HG03432 (cell line): ENCODE measurements around the gene TSPAN31.
A peak's percentile ranks its signal among the peaks of the same experiment; 100 is the strongest.

ENCODE experiments used
- ATAC-seq: cut with Tn5 transposase; IDR thresholded peaks from one replicate; pipeline ENCODE4 v1.9.1; 2021; ENCODE audit warnings: mild to moderate bottlenecking, moderate library complexity; ENCODE audit not compliant: unreplicated experiment

TSPAN31 gene

DNA sequence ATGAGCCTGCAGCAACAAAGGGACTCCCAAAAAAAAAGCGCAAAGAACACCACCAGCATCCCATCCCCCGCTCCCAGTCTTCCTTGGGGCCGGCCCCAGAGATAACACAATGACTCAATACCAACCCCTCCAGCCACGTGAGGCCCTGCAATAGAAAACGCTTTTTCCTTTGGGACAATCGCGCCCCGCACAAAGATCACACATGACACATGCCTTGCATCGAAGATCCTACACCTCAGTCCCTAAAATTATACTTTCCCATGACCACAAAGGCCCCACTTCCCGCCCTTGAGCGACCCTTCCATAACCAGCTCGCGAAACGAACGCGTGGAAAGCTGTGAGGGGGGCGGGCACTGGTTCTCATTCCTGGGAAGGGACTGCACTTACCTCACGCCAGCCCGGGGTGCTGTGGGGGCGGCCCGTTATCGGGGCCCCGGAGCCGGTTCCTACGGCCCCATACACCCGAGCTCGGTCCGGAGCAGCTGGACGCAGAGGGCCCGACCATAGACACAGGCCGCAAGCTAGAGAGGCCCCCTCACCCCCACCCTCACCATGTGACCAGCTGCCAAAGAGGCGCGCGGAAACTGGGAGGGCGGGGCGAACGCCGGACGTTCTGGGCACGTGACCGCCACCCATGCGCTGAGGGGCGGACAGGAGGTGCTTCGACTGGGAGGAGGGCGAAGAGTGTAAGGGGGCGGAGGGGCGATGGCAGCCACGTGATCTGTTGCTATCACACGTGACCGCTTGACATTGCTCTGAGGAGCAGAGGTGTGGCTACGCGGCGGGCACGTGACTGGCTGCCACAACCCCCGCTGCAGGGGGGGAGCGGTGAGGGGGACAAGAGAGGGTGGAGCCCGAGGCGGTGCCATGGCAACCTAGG lies 7.2 kb downstream of the TSPAN31 start, which contains the start of gene CDK4:
Gene CDK4, minus strand, starts transcription at position 523 of the 880 bp plus-strand sequence. CDS start 593 bp downstream, outside the sequence.
- peak; percentile 75 for ATAC-seq

DNA sequence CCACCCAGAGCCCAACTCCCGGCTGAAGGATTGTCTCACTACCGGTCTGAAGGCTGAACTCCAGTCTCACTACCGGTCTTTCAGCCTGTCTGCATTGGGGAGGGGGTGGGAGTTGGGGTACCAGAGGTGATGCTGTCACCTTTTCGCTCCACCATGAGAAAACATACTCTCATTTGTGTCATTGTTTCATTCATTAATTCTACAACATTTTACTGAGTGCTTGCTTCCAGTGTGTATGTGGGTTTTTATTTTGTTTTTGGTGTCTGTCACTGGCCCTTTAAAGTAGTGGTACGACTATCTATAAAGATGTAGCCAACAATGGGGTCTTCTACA lies 7.8 kb downstream of the TSPAN31 start:
- ATAC-seq = no peak

DNA sequence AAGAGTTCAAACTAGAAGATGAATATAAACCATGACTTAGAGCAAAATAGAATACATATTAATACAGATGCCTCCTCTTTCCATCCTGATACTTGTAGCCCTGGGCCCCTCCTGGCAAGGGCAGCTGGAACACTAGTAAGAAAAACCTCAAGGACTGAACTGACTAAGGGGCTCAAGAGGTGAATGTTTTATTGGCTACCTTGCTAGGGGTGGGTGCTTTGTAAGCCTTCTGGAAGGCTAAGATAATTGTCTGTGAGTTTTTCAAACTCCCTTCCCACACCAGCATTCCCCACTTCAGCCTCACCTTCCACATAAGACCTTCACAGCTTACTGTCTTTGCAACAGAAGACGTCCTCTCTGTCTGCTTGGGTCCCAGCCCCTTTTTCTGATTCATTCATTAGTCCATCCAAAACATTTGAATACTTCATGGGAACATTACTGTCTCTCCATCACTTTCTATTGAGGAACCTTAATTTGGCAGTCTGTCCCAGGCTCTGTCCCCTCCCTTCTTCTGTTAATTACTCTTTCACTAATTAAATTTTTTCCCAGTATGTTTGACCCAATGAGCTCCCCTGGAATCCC lies 9.0 kb downstream of the TSPAN31 start:
- ATAC-seq = no peak

DNA sequence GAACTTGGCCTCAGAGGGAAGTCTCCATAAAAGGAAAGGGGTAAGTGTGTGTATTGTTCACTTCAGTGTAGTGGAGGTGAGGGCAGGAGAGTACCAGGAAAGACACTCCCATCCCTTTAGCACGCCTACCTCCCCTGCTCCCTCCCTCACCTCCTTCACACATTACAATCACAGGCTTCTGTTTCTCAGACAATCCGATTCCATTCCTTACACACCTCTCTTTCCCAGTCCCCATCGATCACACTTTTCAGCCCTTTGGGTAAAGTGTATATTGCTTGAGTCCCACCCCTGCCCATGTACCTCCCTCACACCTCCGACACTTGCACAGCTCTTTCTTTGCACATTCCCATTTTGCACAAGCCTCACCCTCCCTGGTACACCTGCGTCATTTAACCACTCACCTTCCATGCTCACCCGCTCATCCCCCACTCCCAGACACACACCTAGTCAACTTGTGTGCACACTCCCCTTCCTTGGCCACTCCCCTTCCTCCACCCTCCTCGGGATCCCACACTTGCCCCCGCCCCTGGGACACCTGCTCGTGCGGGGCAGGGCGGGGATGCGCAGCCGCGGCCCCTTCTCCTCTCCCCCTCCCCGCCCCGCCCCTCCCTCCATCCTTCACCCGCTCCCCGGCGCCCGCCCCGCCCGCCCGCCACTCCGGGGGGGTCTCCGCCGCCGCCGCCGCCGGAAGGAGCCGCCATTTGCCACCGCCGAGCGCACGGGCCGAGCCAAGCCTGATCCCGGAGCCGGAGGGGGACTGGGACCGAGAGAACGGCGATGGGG lies 9.8 kb downstream of the TSPAN31 start, which contains the start of gene MARCHF9:
Gene MARCHF9, plus strand, starts transcription at position 693 of the 783 bp plus-strand sequence. CDS start 426 bp downstream, outside the sequence.
- ATAC-seq = peak; percentile 44

DNA sequence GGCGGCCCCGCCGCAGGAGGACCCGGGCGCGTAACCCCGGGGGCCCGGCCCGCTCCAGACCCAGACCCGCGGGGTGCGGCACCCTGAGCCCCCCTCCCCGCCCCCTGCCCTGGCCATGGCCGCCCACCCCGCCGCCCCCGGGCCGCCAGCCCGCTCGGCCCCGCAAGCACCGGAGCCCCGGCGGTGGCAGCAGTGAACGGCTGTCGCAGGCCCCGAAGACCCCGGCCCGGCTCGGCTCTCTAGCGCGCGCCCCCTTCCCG lies 10.3 kb downstream of the TSPAN31 start:
- ATAC-seq = no peak

DNA sequence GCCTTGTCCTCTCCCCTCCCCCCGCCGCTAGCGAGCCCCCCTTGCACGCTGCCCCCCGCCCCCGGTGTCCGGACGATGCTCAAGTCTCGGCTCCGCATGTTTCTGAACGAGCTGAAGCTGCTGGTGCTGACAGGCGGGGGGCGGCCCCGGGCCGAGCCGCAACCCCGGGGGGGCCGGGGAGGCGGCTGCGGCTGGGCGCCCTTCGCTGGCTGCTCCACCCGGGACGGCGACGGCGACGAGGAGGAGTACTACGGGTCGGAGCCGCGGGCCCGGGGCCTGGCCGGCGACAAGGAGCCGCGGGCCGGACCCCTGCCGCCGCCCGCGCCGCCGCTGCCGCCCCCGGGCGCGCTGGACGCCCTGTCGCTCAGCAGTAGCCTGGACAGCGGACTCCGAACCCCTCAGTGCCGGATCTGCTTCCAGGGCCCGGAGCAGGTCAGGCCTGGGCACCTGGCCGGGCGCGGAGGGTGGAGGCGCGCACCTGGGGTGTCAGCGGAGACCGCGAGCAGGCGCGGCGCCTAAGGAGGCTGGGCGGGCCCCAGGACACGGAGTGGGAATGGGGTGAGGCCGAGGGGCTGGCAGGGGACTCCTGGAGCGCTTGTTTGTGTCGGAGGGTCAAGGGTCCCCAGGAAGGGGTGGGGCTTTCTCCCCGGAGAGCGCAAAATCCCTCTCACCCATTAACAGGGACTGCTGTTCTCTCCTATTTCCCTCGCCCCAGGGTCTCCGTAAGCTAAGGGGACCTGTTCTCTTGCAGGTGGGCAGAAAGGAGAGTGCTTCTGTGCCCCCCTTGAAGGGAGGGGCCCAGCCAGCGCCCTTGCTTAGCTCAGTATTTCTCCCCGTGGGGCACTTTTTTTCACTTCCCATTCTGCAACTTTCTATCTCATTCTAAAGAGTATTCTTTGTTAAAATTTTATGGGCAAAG lies 10.9 kb downstream of the TSPAN31 start:
- no peak for ATAC-seq

DNA sequence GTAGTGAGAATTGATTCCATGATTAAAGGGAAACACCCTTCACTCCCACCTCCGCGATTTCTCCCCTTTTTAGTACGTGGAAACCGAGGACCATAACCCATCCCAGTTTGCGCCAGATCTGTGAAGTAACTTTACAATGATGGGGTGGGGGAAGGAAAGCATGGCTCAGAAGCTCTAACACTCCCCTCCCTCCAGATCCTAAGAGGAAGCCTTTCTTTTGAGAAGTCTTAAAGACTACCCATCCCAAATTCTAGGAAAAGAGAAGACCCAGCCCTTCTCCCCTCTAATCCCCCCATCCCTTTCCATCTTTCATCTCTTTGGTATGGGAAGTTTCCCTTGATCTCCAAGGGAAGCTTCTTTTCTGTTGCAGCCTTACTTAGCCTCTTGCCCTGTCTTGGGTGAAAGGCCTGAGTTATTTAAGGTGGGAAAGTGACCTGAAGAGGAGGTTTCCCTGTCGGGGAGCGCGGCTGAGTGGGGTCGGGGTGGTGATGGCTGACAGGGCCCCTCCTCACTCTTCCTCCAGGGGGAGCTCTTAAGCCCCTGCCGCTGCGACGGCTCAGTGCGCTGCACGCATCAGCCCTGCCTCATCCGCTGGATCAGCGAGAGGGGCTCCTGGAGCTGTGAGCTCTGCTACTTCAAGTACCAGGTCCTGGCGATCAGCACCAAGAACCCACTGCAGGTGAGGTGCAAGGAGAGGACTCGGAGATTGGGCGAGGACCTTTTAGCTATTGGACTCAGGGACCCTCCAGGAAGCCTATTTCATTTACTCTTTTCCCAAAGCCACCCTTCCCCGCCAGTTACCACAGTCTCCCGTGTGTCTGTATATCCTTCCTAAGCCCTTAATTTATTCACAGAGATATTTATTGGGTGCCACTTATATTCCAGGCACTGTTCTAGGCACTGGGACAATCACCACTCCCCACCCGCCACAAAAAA lies 11.8 kb downstream of the TSPAN31 start:
- ATAC-seq = peak; percentile 20

DNA sequence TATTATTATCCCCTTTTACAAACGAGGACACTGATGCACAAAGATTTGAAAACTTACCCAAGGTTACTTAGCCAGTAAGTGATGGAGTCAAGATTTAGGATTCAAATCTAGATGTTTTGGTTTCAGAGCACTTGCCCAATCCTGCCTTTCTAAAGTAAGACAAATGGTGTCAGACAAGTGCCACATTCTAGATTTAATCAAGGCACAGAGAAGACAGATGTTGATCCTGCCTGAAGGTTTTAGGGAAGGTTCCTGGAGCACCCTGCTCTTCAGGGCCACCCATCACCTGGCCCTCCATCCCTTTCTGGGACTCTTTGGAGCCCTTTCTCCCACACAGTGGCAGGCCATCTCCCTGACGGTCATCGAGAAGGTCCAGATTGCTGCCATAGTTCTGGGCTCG lies 12.9 kb downstream of the TSPAN31 start:
- ATAC-seq = no peak

DNA sequence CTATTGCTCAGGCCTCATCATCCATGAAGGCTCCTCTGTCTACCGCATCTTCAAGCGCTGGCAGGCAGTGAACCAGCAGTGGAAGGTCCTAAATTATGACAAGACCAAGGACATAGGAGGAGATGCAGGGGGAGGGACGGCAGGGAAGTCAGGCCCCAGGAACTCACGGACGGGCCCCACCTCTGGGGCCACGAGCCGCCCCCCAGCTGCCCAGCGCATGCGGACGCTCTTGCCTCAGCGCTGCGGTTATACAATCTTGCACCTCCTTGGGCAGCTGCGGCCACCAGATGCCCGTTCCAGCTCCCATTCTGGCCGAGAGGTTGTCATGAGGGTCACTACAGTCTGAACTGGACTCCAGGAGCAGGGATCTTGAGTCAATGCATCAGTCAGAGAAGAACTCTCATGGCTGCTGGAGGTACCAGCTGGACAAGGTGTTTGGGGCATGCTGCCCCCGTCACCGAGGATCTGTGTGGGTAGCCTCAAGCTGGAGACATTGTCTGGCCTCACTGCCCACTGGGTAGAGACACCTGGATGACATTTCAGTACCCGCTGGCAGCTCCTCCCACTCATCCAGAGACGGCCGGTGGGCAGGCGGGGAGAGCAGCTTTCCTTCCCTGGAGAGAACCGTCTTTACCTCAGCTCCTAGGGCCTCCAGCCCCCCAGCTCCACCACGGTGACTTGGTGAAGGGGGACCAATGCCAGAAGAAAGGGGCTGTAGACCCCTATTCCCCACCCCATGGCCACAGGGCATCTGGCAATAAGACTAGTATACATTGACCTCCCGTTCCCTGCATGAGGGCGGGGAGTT lies 13.9 kb downstream of the TSPAN31 start:
- ATAC-seq = no peak

DNA sequence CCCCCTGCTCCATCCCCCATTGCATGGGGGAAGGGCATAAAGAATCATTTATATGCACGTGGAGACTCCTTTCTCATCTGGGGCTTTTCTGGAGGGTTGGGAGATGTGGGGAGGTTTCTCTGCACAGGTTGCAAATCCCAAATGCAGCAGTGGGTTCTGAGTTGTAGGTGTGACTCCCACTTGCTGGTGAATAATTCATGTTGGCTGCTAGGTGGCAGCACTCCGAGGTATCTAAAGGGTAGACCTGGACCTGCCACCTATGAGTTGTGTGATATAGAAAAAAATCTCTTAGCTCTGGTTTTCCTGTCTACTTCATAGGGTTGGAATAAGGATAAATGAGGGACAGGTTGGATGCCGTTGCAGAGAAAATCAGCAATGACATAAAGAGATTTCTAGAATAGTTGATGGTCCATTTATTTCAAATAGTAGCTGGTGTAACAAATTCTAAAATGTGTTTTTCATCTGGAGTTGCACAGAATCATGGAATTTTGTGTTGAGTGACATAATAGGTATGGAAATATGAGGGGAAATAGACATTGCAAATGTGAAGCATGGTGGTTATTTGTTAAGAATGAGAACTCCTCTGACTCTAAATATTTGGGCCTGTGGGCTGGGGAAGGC lies 14.6 kb downstream of the TSPAN31 start:
- no peak for ATAC-seq

DNA sequence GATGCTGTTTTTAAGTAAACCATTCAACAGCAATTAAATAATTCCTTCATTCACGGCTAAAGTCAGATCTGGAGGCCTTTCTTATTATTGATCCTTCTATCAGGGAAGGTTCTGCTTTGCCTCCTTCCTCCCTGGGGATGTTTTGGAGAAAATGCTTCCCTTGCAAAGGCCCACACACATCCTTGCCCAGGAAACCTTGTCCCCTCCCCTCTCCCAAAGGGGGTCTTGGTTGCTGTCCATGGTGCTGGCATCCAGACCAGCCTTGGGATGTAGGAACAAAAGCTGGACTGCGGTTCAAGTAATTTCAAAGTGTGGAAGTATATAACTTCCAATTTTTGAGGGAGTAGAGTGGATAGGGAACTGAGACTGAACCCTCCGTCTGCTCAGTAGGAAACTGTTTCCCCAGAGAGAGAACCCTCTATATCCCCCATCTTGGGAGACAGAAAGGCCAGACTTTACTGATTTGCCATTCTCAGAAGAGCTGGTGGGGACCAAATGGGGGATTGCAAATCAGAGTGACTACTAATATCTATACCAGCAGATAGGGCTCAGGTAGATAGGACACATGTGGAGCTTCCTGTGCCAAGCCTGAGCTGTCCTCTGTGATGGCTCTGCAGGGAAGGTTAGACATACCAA lies 15.6 kb downstream of the TSPAN31 start:
- no peak for ATAC-seq

DNA sequence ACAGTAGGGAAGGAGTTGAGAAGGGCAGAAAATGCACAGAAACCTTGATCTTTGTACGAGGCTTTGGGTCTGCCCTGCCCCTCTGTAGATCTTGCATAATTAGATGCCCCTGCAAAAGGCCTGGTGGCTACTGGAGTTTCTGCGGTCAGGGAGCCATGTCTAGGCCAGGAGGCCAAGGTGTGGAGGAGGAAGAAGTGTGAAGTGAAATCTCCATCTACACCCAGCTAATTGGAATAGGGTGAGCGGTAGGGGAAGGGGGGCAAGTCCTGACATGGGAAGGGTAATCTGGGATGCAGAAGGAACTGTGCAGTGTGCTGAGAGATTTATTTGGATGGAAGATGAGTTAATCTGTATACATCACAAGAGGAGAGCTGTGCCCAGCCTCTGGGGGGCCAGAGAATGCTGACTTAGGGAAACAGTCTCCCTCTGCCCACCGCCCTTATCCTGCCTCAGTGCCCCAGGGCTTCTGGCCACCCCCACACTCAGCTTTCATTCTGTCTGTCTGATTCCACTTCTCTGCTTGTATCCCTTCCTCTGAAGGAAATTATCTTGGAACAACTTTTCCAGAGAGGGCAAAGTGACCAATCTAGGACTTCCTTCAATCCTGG lies 16.7 kb downstream of the TSPAN31 start:
- no peak for ATAC-seq

DNA sequence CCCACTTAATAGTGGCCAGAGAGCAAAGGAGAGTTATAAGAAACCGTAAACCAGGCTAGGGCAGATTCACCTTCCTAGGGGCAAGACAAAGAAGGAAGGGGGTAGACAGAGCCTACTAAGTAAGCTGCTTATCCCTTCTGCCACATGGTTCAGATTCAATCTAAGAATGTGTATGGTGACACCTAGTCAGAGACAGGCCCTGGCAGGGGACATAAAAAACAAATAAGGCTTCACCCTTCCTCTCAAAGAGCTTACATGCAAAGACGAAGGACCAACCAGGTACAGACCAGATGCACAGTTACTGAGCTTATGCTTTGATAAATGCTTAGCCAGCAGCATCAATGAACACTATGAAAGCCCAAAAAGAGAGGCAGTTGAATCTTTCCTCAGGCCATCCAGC lies 17.6 kb downstream of the TSPAN31 start:
- no peak for ATAC-seq

DNA sequence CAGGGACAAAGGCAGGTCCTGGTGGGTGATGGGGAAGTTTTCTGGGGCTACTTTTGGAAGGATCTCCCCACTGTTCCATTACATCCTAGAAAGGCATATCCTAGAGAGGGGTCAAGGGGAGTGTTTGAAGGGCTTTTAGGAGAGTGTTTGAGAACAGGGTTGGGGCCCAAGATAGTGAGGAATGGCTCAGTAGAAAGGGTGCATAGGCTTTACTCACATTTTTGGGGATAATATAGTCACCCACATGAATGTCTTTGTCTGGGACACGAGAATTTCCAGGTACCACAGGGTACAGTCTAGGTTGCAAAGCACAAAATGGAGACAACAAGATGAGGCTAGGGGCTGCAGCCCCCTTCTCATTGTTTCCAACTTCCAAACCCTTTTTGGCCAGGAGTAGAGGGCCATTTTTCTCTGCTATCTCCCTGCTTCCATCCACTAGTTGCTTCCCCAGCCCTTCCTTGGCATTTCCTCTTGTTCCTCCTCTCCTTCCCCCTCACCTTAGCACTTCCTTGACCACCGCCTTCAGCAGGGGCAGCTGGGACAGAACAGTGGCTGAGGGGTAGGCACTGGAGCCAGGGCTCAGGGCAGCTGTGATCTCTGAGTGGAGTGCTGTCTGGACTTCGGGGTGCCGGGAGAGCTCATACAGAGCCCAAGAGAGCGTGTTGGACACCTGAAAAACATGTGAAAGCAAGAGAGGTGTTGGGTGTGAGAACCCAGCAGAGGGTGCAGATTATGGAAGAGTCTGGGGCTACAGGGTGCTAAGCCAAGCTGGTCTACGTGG lies 19.2 kb downstream of the TSPAN31 start:
- no peak for ATAC-seq

DNA sequence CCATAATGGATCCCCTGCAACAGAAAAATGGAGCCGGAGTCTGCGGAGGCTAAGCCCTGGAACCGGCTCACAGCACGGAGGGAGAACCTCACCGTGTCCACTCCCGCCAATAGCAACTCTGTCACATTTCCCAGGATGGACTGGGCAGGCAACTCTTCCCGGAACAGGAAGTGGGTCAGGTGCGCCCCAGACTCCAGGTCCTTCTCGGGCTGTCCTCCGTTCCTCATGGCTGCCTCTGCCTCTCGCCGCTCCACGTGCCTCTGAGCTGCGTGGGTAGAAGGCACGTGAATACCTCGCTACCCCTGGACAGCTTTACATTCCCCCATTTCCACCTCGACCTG lies 19.8 kb downstream of the TSPAN31 start:
- peak; percentile 2 for ATAC-seq

DNA sequence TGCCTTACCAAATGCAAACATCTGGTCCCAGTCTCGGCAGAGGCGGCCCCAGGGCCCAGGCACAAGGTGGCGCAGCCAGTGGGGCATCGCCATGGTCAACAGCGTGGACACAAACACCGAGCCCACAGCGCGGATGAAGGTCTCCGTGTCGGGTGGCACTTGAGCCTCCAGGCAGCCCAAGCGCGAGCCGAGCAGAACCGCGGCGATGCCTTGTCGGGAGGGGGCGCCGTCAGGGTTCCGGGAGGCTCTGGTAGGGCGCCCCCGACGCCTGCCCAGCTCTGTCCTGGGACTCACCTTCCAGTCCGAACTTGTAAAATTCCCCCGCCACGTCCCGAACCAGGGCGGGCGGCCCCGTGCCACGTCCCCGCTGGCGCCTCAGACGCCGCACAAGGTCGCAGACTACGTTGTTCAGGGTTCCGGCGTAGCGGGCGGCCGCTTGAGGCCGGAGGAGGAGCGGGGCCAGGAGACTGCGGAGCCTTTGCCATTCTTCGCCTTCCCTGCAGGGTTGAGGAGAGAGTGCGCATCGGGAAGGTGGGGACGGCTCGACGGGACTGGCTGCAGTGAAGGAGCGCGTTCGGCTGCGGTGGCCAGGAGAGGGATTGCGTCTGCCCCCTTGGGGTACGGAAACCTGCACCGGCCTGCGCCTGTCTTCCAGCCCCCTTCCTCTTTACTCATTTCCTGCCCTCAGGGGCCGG lies 20.3 kb downstream of the TSPAN31 start:
- peak; percentile 72 for ATAC-seq
